BJ (cell line): Measurements from ENCODE around the gene MTHFD1L. TPM values are rescaled to one million over a fixed set of nuclear protein-coding genes. Genes with fewer than 3 reads are reported as not detected.
"Not testable (repeated sequence)": the region's sequence is repeated elsewhere in the genome, so short reads cannot be mapped to it uniquely, and the experiment has no call there.

Experiments
- CTCF ChIA-PET: fragments of 350-600 bp; formaldehyde crosslinking; extraction: SDS; loops from one replicate; lab custom pipeline; 2021; ENCODE audit warnings: antibody characterized with exemption, inconsistent platforms; lab: Yijun Ruan, JAX
- POLR2A ChIA-PET: fragments of 300-600 bp; sonication (Branson Sonifier 250); formaldehyde crosslinking; extraction: SDS; loops from one replicate; lab custom pipeline; 2021; ENCODE audit warnings: antibody characterized with exemption; lab: Charles Lee
- DNase-seq: peaks from one replicate; pipeline ENCODE4 v3.0.0-alpha.2; 2011; ENCODE audit warnings: low read depth
- H3K27me3 ChIP-seq: 2 replicates; pipeline ENCODE4 v1.6.0; 2011; ENCODE audit warnings: low read length; ENCODE audit not compliant: control insufficient read depth, insufficient read depth
- H3K36me3 ChIP-seq: 2 replicates; pipeline ENCODE4 v1.5.1; 2011; ENCODE audit warnings: low read length; ENCODE audit not compliant: control insufficient read depth, insufficient read depth
- H3K4me3 ChIP-seq: 2 replicates; pipeline ENCODE4 v1.5.1; 2011; ENCODE audit warnings: low read depth, mild to moderate bottlenecking, control low read depth, low read length
- CTCF ChIP-seq: IDR thresholded peaks from 2 replicates; pipeline ENCODE4 v1.5.1; 2011; ENCODE audit warnings: low read depth, mild to moderate bottlenecking, control low read depth, inconsistent platforms, low read length, moderate library complexity; ENCODE audit not compliant: insufficient read depth
- polyA plus RNA-seq: library from polyadenylated mRNA; depleted of rRNA; stranded (reverse); fragments of >200 nt; gene quantifications from 2 replicates; pipeline ENCODE4 v1.2.3, GENCODE V29; 2011

The MTHFD1L gene
- polyA plus RNA-seq, 1 experiment = 58.9 TPM

GRCh38 chr6:150841697-150842096 is 23.8 kb upstream of the MTHFD1L start:
- no peak for DNase-seq
- ChIA-PET POLR2A (no interaction called here), CTCF (interaction anchor here (1.1 kb wide), 1 partner anchor 16 kb away, joined by 3 read pairs; no protein-coding TSS in a partner anchor)
- TF ChIP-seq CTCF = no peak
- Histone ChIP-seq H3K4me3 (no peak overlapping the region), H3K36me3 (no peaks in the 10 kb centered on the region), H3K27me3 (no peaks in the 10 kb centered on the region; the same call in 1 of the 2 replicates)

- no peaks in the 10 kb centered on the region; the same call in 1 of the 2 replicates for H3K27me3 ChIP-seq
- DNase-seq = no peak
- no peaks in the 10 kb centered on the region for H3K36me3 ChIP-seq
- no peak overlapping the region for H3K4me3 ChIP-seq
- CTCF ChIA-PET = no interaction called here
- no peak for TF ChIP-seq CTCF
- POLR2A ChIA-PET = no interaction called here
Measured at GRCh38 chr6:150844371-150844770, 21.1 kb upstream of the MTHFD1L start.

GRCh38 chr6:150846641-150847040 is 18.9 kb upstream of the MTHFD1L start:
- CTCF ChIA-PET = no interaction called here
- H3K36me3 ChIP-seq = no peaks in the 10 kb centered on the region
- H3K4me3 ChIP-seq = no peak overlapping the region
- no peak for TF ChIP-seq CTCF
- DNase-seq = no peak
- POLR2A ChIA-PET = no interaction called here
- H3K27me3 ChIP-seq = no peaks in the 10 kb centered on the region; the same call in 1 of the 2 replicates

- CTCF ChIA-PET = interaction anchor here (0.6 to 1.2 kb wide), 2 partner anchors 33 to 57 kb away, joined by 3 read pairs; no protein-coding TSS in a partner anchor
- no peaks in the 10 kb centered on the region for H3K36me3 ChIP-seq
- TF ChIP-seq CTCF = no peak
- DNase-seq = no peak
- POLR2A ChIA-PET = no interaction called here
- no peaks in the 10 kb centered on the region; the same call in 1 of the 2 replicates for H3K27me3 ChIP-seq
- H3K4me3 ChIP-seq = no peak overlapping the region
Measured at GRCh38 chr6:150848400-150848799, 17.1 kb upstream of the MTHFD1L start.

DNA sequence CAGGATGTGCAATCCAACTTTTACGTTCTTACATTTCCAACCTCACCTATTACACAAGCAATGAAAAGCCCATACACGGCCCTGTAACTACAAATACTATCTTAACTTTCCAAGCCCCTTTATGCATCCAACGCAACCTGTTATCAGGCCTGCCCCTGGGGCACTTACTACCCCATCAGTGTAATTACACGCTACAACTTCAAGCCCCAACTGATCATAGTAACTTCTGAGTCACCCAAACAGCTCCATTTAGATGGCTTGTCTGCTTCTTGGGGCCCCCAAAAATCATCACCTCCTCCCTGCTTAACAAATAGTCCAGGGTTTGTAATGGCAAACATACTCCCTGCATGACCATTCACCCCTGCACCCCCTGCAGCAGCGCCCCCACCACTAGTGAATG is 11.1 kb upstream of the MTHFD1L start:
- DNase-seq, CTCF ChIA-PET, H3K4me3 ChIP-seq, POLR2A ChIA-PET, H3K36me3 ChIP-seq, H3K27me3 ChIP-seq: not testable (repeated sequence)

DNA sequence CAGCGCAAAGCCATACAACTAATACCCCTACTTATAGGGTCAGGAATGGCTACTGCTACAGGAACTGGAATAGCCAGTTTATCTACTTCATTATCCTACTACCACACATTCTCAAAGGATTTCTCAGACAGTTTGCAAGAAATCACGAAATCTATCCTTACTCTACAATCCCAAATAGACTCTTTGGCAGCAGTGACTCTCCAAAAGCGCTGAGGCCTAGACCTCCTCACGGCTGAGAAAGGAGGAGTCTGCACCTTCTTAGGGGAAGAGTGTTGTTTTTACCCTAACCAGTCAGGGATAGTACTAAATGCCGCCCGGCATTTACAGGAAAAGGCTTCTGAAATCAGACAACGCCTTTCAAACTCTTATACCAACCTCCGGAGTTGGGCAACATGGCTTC is 10.3 kb upstream of the MTHFD1L start:
- DNase-seq, H3K36me3 ChIP-seq, H3K27me3 ChIP-seq, H3K4me3 ChIP-seq, POLR2A ChIA-PET: not testable (repeated sequence)
- CTCF ChIA-PET = interaction anchor here (2.5 kb wide), 1 partner anchor 11 kb away, joined by 10 read pairs; the partner anchor contains the start of gene MTHFD1L
